Stimulated activated CD4-positive, alpha-beta T cell treated with anti-CD3 and anti-CD28 coated beads, TNF-alpha, amount 100 ng/mL, for 1 hour (primary cell): ENCODE data around the gene NAV2.
"Not testable (repeated sequence)": the region's sequence is repeated elsewhere in the genome, so short reads cannot be mapped to it uniquely, and the experiment has no call there.

Source experiments
- DNase-seq, 3 donors: peaks; one replicate each; pipeline ENCODE4 v3.0.0-alpha.2; 2020; ENCODE audit warnings: low read depth in 3 of 3, low spot score in 1 of 3

Gene NAV2

DNA sequence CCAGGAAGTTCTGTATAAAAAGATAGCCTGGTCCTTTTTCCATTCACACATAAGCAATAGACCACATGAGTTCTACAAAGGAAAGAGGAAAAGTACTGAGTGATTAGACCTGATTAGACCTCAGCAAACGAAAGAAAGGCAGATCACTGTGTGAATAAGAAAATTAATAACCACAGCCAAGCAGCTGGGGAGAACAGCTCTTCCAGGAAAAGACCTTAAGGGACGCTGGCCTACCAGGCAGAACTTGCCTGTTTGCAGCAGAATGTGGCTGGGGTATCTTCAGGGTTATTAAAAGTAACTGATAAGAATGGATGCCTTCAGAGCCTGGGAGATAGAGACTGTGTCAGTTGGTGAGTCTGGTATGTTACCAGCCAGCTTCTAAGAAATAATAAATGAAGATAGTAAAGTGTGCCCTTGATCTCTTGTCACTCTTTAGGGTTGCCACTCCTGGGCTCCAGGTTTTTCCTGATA, 274.7 kb downstream of the NAV2 start:
- no peak for DNase-seq

DNA sequence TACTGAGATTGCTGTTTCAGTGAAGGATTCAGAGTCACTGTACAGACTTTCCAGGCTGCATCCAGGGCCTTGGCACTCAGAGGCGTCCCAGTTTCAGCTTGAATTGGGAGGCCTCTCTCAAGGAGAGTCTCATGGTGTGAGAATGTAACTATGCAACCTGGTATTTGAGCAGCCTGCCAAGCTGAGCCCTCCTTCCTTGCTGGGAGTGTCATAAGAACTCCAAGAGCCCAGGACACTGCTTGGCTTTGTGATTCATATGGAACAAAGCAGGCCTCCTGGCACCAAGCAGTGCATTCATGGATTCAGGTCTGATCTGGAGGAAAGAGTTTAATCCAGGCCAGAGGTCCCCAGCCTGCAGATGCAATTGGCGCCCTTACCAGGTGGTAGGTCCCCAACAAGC, 276.0 kb downstream of the NAV2 start:
- DNase-seq, result no peak

DNA sequence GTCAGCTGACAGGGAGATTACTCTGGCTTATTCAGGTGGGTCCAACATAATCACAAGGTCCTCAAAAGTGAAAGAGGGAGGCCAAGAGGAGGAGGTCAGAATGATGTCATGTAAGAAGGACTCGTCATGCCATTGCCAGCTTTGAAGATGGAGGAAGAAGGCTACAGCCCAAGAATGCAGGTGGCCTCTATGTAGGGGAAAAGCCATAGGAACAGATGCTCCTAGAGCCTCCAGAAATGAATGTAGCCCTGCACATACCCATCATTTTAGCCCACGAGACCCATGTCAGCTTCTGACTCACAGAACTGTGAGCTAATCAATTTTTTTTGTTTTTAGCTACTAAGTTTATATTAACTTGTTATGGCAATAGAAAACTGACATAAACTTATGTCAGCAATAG, 276.6 kb downstream of the NAV2 start:
- DNase-seq, result no peak

DNA sequence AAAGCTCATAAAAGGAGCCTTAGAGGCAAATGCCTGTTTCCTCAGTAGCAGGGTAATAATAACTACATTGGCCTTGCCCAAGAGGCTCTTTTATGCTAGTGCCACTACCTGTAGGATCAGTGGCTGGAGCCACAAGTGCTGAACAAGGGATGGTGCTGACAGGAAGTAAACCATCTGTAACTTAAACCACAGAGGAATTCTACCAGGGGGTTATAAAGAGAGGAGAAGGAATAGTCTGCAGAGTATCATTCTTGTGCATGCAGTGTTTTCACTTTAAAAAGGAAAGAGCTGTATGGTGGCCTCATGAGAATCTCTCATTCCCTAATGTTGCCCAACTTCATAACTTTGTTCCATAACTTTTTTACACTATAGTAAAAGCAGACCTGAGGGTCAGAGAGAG, 279.5 kb downstream of the NAV2 start:
- DNase-seq, result no peak

DNA sequence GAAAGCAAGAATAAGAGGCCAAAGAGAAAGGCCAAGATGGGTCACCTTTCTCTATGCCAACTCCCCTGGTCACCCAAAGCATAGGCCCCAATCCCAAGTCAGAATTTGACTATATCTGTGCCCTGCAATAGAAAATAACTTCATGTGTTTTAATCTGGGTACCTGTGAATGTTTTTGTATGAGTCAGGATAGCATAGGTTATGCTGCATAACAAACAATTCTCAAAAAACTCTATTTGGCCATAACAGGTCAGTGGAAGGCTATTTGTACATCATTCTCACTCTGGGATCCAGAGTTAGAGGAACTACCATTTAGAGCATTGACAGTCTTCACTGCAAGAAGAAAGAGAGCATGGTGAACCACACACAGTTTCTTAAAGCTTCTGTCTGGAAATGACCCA, 280.4 kb downstream of the NAV2 start:
- no peak for DNase-seq

DNA sequence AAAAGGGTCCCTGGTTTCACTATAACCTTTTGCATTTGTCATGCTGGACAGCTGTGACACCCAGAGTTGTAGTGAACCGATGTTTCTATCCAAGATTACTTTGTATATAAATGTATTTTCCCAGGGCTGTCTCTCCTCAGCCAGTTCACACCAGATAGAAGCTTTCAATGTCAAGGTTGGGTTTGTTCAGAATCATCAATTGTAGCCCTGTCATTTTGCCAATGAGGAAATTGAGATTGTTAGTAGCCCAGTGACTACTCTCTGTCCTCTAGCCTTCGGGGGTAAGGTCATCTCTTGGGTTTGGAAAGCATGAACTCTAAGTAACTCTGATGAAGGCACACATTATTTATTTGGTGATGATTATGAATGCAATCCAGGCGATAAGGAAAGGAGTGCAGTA, 282.0 kb downstream of the NAV2 start:
- no peak for DNase-seq

DNA sequence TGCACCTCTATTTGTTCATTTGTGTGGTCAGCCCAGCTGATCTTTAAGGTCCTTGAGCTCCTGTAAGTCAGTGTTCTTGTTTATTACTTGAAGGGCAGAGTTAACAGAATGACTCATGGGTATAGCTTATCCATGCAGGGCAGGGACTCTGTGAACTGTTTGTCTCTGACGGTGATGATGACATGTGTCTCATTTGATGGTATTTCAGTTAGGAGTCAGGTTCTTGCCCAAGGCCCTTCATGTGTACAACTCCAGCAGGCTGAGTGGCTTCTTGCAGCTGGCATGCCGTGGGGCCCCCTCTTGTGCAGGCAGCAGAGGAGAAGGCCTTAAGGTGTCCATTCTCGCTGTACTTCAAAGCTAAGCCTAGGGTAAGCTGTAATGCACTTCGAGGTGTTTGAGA, 282.5 kb downstream of the NAV2 start:
- DNase-seq, result no peak

DNA sequence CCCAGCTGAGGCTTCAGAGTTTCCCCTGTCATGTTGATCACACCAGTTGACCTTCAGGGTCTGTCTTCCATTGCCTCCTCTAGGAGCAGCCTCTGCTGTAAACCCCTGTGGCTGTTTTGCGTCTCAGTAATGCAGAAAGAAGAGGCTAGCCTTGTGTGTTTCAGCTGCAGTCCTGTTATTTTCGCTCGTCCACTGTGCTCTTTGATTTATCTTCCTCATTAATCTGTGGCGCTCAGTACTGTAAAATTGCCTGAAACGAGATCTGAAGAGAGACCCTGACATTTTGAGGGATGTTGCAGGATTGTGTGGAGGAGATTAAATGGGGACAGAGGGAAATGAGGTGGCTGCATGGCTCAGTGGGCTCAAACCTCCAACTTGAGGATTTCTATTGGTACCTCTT, 283.9 kb downstream of the NAV2 start:
- DNase-seq, result no peak

DNA sequence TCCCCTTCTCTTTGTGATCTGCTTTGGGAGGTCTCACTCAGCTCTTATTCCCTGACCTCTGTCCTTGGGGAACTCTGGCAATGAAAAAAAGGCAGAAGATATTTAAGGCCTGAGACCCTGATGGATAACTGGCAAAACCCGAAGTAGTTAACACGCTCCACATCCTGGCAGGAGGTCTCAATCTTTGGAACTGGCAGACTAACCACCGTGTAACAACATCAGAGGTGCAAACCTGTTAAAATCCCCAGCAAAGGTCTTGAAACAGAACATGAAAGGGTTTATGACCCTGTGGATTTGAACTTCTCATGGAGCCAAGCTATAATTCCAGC, 287.3 kb downstream of the NAV2 start:
- DNase-seq, result no peak

DNA sequence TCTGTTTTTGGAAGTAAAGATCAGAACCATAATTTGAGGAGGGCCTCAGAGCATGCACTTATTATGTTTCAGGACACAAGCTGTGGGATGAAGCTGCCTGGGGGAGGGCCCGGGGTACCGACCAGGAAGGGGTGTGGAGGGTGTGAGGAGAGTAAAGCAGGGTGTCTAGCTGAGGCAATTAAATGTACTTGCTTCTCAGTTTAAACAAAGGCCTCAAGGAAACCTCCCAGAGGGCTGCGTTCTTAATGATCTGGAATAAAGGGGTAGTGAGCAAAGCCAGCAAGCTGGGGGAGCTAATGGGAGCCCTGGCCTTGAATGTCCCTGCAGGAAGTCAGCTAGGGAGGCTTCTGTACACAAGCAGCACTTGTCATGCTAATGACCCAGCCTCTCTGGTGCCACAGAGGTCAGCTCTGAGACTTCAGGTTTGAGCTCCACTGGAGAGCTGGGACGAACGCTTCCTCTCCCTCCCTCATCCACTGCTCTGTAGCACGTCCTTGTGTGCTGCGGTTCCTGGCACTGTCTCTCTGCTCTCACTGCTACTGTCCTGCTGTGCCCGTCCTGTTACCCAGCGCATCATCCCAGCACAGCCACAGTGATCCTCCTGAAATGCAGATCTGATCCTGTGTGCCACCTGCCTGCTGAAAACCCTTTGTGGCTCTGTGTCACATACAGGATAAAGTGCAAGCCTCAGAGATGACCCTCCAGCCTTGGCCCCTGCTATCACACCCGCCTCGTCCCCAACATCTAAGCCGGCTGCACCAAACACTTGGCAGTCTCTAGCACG, 287.9 kb downstream of the NAV2 start:
- no peak for DNase-seq

DNA sequence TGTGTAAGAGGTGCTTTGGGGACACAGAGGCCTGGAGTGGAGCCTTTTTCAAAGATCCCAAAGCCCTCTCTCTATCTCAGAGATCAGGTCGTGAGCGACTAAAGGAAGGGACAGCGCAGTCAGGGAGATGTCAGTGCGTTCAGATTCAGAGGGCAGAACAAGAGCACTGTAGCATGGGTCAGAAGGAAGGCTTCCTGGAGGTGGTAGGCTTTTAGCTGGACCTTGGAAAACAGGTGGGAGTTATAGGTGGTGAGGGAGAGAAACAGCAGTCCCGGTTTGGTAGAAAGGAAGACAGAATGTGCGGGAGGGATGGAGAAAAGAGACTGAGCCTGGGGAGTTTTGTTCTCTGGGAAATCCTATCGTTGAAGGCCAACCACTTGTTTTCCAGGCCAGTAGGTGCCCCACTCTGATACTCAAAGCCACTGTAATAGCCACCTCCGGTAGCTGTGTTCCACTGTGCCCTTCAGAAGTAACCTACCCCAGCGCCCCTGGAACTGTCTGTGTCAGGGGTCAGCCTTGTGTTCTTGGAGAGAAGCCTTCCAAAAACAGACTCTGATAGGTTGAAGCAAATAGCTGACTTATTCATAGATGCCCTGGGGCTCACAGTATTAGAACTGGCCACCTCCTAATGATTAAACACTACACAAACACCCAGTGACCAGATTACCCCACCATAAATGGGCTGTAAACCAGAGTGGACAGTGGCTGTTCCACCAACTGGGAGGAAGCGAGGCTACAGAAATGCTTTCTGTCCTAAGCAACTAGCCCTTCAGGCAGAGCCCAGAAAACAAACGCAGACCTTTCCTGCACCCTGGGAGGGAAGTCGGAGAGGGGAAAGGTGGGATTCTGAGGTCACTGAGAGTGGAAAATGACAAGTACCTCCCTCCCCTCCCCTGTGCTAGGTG, 289.9 kb downstream of the NAV2 start:
- no peak for DNase-seq

DNA sequence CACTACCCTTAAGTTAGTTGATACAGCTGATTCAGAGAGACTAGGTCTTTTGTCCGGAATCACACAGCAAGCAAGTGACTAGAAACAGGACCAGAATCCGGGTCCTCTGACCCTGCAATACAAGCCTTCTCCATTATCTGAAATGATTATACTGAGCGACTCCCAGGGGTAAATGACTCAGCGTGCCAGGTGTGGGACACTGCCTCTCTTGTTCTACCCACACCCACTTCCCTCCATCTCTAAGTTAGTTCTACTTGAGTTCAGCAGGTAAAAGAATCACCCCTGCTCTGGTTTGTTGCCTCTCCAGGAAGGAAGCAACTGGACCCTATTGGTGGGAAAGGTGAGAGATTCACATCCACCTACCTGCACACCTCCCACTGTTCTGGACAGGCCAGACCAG, 290.7 kb downstream of the NAV2 start:
- no peak for DNase-seq

DNA sequence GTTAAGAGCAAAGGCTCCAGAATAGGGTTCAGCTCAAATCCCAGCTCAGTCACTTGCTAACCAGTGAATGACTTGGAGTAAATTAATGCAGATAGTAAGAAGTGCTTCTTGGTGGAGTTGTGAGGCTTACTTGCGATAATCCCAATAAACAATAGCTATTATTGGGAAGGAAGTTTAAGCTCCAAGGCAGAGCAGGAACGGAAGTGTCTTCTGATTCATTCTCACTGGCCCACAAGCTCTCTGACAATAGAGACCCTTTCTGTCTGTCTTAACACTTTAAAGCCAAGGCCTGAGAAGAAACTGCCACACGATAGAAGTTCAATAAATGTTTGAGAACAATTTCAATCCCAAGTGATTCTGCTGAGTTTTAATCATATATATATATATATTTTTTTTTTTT, 292.2 kb downstream of the NAV2 start:
- DNase-seq, result no peak

DNA sequence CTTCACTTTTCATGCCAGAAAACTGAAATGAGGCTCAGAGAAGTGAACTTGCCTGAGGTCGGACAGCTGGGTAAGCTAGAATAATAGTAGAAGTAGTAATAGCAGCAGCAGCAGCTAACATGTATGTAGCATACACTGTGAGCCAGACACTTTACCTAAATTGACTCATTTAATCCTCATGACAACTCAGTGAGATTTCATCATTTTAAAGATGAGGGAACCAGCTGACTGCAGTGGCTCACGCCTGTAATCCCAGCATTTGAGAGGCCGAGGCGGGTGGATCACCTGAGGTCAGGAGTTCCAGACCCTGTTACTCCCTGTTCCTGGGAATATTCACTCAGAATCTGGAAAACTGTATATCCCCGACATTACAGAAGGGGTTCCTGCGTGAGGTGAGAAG, 293.1 kb downstream of the NAV2 start:
- DNase-seq, result no peak

DNA sequence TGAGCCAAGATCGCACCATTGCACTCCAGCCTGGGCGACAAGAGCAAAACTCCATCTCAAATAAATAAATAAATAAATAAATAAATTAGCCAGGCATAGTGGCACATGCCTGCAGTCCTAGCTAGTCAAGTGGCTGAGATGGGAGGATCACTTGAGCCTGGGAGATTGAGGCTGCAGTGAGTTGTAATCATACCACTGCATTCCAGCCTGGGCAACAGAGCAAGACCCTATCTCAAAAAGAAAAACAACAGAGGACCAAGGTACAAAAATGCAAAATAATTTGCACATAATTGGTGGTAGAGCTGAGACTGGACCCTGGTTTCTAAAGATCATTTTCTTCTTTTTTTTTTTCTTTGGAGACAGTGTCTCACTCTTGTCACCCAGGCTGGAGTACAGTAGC, 294.0 kb downstream of the NAV2 start:
- DNase-seq, result not testable (repeated sequence)

DNA sequence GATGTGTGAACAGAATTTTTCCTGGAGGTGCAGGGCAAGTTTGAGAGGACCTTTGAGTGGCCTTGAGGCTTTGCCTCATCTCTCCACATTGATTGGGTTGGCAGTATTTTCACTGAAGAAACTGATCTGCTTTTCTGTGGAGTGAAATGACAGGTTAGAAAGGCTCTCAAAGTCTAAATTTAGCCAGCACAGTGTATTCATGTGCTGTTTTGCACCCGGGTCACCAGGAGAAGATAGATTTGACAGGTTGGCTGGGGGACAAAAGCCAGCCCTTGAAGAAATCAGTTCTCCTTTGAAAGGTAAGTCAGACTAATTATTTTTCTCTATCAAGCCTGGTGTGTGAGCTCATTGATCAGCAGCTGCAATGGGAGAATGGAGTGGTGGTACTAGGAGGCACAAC, 294.7 kb downstream of the NAV2 start:
- DNase-seq, result no peak

DNA sequence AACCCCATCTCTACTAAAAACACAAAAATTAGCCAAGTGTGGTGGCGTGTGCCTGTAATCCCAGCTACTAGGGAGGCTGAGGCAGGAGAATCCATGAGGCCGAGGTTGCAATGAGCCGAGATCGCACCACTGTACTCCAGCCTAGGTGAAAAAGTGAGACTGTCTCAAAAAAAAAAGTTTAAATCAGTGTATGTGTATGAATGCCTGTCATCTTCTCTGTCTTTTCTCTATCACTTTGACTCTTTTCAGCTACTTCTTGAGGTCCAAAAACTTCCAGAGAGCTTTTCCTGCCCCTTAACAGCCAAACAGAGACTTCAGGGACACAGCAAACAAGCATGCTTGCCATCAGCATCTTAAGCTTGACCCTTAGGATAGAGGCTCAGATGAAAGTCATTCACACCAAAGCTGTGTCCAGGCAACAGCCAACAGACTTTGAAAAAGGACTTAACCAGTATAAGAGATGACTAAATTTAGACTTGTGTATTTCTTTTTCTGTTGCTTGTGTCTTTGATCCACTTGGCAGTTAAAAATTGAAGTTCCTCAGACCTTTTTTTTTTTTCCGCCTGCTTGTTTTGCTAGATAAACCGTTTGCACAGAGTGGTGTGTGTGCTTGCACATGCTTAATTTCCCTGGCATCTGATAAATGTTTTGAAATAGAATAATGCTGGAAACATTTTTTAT, 295.7 kb downstream of the NAV2 start:
- DNase-seq, result no peak

DNA sequence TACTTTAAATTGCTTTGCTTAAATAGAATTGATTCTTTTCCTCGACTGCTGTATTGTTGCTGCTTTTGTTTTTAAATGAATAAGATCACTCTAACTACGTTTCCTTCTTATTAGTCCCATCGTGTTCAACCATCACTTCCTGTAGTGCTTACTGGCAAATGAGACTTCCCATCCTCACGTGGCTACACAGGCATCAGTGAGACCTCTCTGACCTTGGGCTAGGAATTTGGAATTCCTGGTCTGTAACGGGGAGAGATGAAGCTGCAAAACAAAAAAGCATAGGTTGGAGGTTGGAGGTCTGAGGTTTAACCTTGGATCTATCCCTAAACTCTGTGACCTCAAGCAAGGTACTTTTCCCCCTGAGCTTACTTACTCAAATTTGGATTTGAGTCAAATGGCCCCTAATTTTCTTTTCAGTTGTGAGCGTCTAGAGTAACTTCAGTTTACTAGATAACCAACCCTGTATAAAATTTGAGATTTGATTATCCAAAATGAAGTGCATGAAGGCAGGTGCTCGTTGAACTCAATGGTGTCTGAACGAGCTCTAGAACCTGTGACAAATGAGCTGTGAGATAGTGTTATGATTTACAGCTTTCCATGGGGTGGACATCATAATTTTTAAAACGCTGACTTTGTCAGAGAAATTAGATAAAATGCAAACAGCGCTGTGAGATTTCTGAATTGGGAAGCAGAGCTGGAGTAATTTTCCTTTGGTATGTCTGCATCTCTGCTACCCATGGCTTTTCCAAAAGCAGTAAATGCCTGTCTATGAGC, 296.4 kb downstream of the NAV2 start:
- DNase-seq, result no peak

DNA sequence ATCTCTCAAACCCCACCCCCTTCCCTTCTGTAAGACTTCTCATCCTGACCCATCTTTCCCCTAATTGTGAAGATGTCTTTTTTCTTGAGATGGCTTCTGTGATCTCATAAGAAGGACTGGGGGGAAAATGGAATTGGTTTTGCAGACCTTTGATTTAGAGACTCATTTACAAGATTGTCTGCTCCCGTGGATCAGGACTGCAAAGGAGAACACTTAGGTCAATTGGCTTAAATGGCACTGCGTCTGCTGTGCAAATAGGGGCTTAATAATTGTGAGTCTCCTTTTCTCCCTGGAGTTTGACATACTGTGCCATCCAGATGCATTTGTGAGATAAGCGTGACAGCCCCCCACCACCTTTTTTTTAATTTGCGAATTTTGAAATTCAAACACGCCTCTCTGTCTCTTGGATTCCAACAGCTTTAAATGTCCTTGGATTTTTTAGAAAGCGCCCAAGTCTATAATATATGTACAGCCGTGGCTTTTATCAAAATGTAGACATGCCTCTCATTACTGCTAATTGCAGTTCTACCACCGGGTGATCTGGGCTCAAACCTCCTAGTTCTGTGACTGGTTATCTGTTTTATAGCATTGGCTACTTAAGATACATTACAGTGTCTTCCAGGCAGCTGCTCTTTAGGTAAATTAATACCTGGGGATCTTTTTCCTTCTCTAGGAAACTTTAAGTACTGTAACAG, 297.7 kb downstream of the NAV2 start:
- no peak for DNase-seq

DNA sequence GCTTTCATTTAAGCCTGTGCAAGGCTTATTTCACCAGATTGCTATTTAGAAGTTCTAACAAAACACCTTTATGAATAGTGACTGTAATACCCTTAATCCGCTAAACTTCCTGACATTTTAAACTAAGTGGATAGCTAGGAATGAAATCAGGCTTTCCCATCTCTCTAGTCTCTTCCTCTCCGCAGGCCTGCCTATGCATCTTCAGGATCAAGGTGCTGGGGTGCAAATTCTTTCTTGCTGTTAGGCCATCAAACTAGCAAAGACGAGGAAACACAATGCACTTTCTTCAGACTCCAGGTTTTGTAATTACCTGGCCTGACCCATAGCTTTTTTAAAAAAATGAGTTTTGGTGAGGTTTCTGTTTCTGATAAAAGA, 298.2 kb downstream of the NAV2 start:
- no peak for DNase-seq
